ENCODE results near the gene NRBF2. TPM values are rescaled to one million over a fixed set of nuclear protein-coding genes. Genes with fewer than 3 reads are reported as not detected.

Gene NRBF2
- total and polyA plus RNA-seq, 2 experiments from 2014 or later, result 22.9 to 38.3 TPM

DNA sequence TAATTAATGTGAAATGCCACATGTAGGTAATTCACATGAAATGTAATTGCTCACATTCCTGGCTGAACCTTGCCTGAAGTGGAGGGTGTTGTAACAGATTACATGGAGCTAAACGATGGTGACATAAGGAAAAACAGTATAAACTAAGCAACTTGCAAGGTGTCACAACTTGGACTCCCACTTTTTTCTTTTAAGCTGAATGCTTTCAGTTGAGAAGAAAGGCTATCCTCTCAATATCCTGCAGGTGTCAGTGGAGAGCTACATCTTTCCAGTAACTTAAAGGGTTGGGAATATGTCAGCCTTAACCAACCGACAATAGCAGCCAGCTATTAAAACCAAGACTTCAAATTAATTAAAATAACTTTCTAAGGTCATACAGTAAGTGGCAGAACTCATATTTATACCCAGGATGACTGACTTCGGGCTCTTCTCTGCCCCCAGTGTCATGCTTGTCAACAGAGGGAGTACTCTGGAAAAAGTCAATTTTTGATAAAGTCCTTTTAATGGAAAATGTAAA is 33.7 kb downstream of the NRBF2 start:
- peak; percentile 78 for ATAC-seq

More for the DNA sequence above, 33.7 kb downstream of the NRBF2 start:
- no peaks in the 10 kb centered on the region for H3K27me3 ChIP-seq (ENCODE audit: insufficient read depth)
- H4K20me1 ChIP-seq (replicated peaks; ENCODE audit: insufficient read depth), result no peaks in the 10 kb centered on the region
- Mint-ChIP-seq H3K27me3 (ENCODE audit: insufficient read depth, low read depth, poor library complexity) (peaks cover 1% of the 10 kb centered on the region), H3K4me3 (no peak overlapping the region), H3K9me3 (no peaks in the 10 kb centered on the region; the same call in 2 of the 3 replicates), H3K27ac (no peak overlapping the region), H3K4me1 (peaks cover 5% of the 10 kb centered on the region), H3K36me3 (ENCODE audit: low read depth) (peaks cover 33% of the 10 kb centered on the region; the same call in 2 of the 3 replicates)
- no peaks in the 10 kb centered on the region for H3K4me1 ChIP-seq (ENCODE audit: insufficient read depth)
- no peaks in the 10 kb centered on the region for H3K9me2 ChIP-seq (ENCODE audit: insufficient read depth)
- peak; percentile 87 for DNase-seq (ENCODE audit: low spot score)
- H3K27ac ChIP-seq (ENCODE audit: low read depth), result no peak overlapping the region
- TF ChIP-seq EZH2 (IDR thresholded peaks at IDR 0.05; ENCODE audit: low read depth, unreplicated experiment) (no peak), REST (IDR thresholded peaks at IDR 0.05; ENCODE audit: unreplicated experiment) (no peak), JUNB (IDR thresholded peaks at IDR 0.05; ENCODE audit: unreplicated experiment) (no peak), POLR2AphosphoS5 (IDR thresholded peaks at IDR 0.05; ENCODE audit: low read depth) (0 out of 2 replicates have a peak, but pooled peaks have one; percentile 29), EZH2phosphoT487 (IDR thresholded peaks at IDR 0.05; ENCODE audit: unreplicated experiment) (no peak), CTCF (conservative IDR thresholded peaks at IDR 0.05; ENCODE audit: low read depth in 2 of 2) (peak; percentile 68 to 77), ZNF462 (CRISPR knock-in tag; IDR thresholded peaks at IDR 0.05) (no peak), ZNF114 (CRISPR knock-in tag; IDR thresholded peaks at IDR 0.05) (no peak), ETS1 (IDR thresholded peaks at IDR 0.05) (no peak), ZNF331 (CRISPR knock-in tag; IDR thresholded peaks at IDR 0.05; ENCODE audit: low read depth) (no peak)
- no peak overlapping the region for H3K4me3 ChIP-seq
- H3K79me2 ChIP-seq (replicated peaks; ENCODE audit: insufficient read depth), result no peaks in the 10 kb centered on the region
- H3K4me2 ChIP-seq, result no peak overlapping the region
- H3K36me3 ChIP-seq (ENCODE audit: insufficient read depth), result peaks cover 19% of the 10 kb centered on the region
- peaks cover 4% of the 10 kb centered on the region; the same call in 1 of the 2 replicates for H3F3A ChIP-seq (replicated peaks; ENCODE audit: low read depth)
- H2AFZ ChIP-seq, result no peak overlapping the region
